OCI-LY1 (cell line): ENCODE data around the gene RELB.

Source experiments
- CTCF ChIP-seq: fragments of 200-600 bp; sonication (generic), shearing (Covaris generic); IDR thresholded peaks from 2 replicates; pipeline ENCODE4 v1.5.1; 2017; ENCODE audit warnings: mild to moderate bottlenecking, antibody characterized with exemption, low read length, moderate library complexity, mixed read lengths
- EZH2 ChIP-seq: fragments of 200-600 bp; sonication (generic), shearing (Covaris generic); IDR thresholded peaks from 2 replicates; pipeline ENCODE4 v1.8.0; 2017; ENCODE audit warnings: borderline replicate concordance, mixed run types, mild to moderate bottlenecking, antibody characterized with exemption, low read length, moderate library complexity, mixed read lengths

- TF ChIP-seq EZH2 (no peak), CTCF (no peak)
Observed at GRCh38 chr19:45020071-45020470, 18.8 kb downstream of the RELB start.
